GM13977 (cell line): ENCODE data around the gene ZBTB44.

ENCODE experiments used
- DNase-seq: peaks from one replicate; pipeline ENCODE4 v3.0.0; 2012; ENCODE audit warnings: low spot score
- CTCF ChIP-seq: IDR thresholded peaks from 2 replicates; pipeline ENCODE4 v1.5.1; 2012; ENCODE audit warnings: mild to moderate bottlenecking, control low read depth; ENCODE audit not compliant: insufficient read depth; ENCODE audit errors: extremely low read depth, missing control alignments
- in situ Hi-C: fragments of 300-500 bp; cut with MboI; formaldehyde crosslinking; loops from one replicate; pipeline ENCODE4 v1.12.0; 2022; ENCODE audit warnings: low sequenced_read_pairs, low pct_unique_long_range_greater_than_20kb, mixed read lengths, inconsistent platforms; ENCODE audit not compliant: unreplicated experiment

The ZBTB44 gene

GRCh38 chr11:130211781-130212401 is 102.8 kb downstream of the ZBTB44 start:
- DNase-seq = peak; percentile 18
- in situ Hi-C loops = loop anchor here (25.0 kb wide), 2 partner anchors 200 to 650 kb away; no protein-coding TSS in a partner anchor
- no peak for TF ChIP-seq CTCF

GRCh38 chr11:130211144-130211543 is 103.6 kb downstream of the ZBTB44 start:
- TF ChIP-seq CTCF = no peak
- no peak for DNase-seq
- in situ Hi-C loops = loop anchor here (25.0 kb wide), 2 partner anchors 201 to 651 kb away; no protein-coding TSS in a partner anchor

- no peak for TF ChIP-seq CTCF
- in situ Hi-C loops = loop anchor here (25.0 kb wide), 2 partner anchors 202 to 652 kb away; no protein-coding TSS in a partner anchor
Observed at GRCh38 chr11:130209954-130210854, 104.5 kb downstream of the ZBTB44 start.

GRCh38 chr11:130209128-130209932 is 105.4 kb downstream of the ZBTB44 start:
- in situ Hi-C loops = loop anchor here (25.0 kb wide), 2 partner anchors 203 to 653 kb away; no protein-coding TSS in a partner anchor
- no peak for DNase-seq
- TF ChIP-seq CTCF = no peak

More at GRCh38 chr11:130209954-130210854, 104.5 kb downstream of the ZBTB44 start:
- DNase-seq = no peak

- TF ChIP-seq CTCF = no peak
- in situ Hi-C loops = loop anchor here (25.0 kb wide), 2 partner anchors 204 to 654 kb away; no protein-coding TSS in a partner anchor
- DNase-seq = peak; percentile 7
Observed at GRCh38 chr11:130208241-130209127, 106.2 kb downstream of the ZBTB44 start.
